GM23248 (cell line): Measurements from ENCODE around the gene ARNT2. TPM values are rescaled to one million over a fixed set of nuclear protein-coding genes. Genes with fewer than 3 reads are reported as not detected.

Experiments
- DNase-seq: peaks from one replicate; pipeline ENCODE4 v3.0.0-alpha.2; 2015
- H2AFZ ChIP-seq: fragments of 200-600 bp; sonication (generic); 2 replicates; pipeline ENCODE4 v1.6.1; 2016; ENCODE audit warnings: antibody characterized with exemption
- H3F3A ChIP-seq: fragments of 200-600 bp; sonication (generic); 2 replicates; pipeline ENCODE4 v1.6.1; 2016; ENCODE audit warnings: mild to moderate bottlenecking, antibody characterized with exemption, mixed run types; ENCODE audit not compliant: insufficient read depth
- H3K27ac ChIP-seq: fragments of 200-600 bp; sonication (generic); 2 replicates; pipeline ENCODE4 v1.5.1; 2016; ENCODE audit warnings: mild to moderate bottlenecking
- H3K27me3 ChIP-seq: fragments of 200-600 bp; sonication (generic); replicated peaks from 2 replicates; pipeline ENCODE4 v1.6.1; 2016; ENCODE audit warnings: mild to moderate bottlenecking; ENCODE audit not compliant: insufficient read depth
- H3K36me3 ChIP-seq: fragments of 200-600 bp; sonication (generic); 2 replicates; pipeline ENCODE4 v1.6.1; 2016; ENCODE audit warnings: low read depth, mild to moderate bottlenecking
- H3K4me1 ChIP-seq: fragments of 200-600 bp; sonication (generic); 2 replicates; pipeline ENCODE4 v1.6.1; 2016; ENCODE audit warnings: mild to moderate bottlenecking; ENCODE audit not compliant: insufficient read depth
- H3K4me2 ChIP-seq: fragments of 200-600 bp; sonication (generic); one replicate; pipeline ENCODE4 v1.6.1; 2016; ENCODE audit warnings: mild to moderate bottlenecking; ENCODE audit not compliant: unreplicated experiment
- H3K4me3 ChIP-seq: fragments of 200-600 bp; sonication (generic); 2 replicates; pipeline ENCODE4 v1.5.1; 2016; ENCODE audit warnings: mild to moderate bottlenecking
- H3K79me2 ChIP-seq: fragments of 200-600 bp; sonication (generic); 2 replicates; pipeline ENCODE4 v1.6.1; 2016; ENCODE audit warnings: mild to moderate bottlenecking; ENCODE audit not compliant: insufficient read depth
- H3K9ac ChIP-seq: fragments of 200-600 bp; sonication (generic); 2 replicates; pipeline ENCODE4 v1.6.1; 2016; ENCODE audit warnings: mild to moderate bottlenecking
- H3K9me2 ChIP-seq: fragments of 200-600 bp; sonication (generic); 2 replicates; pipeline ENCODE4 v1.6.1; 2016; ENCODE audit warnings: mixed run types, mild to moderate bottlenecking, moderate library complexity; ENCODE audit not compliant: insufficient read depth
- H3K9me3 ChIP-seq: fragments of 200-600 bp; sonication (generic); one replicate; pipeline ENCODE4 v1.6.1; 2017; ENCODE audit warnings: low read depth
- H4K20me1 ChIP-seq: fragments of 200-600 bp; sonication (generic); 2 replicates; pipeline ENCODE4 v1.6.0; 2016; ENCODE audit not compliant: insufficient read depth
- EZH2 ChIP-seq: fragments of 200-600 bp; sonication (generic); IDR thresholded peaks from 2 replicates; pipeline ENCODE4 v1.6.1; 2018; ENCODE audit warnings: antibody characterized with exemption, mild to moderate bottlenecking; ENCODE audit not compliant: insufficient read depth, poor library complexity, severe bottlenecking
- EZH2phosphoT487 ChIP-seq: fragments of 200-600 bp; sonication (generic); IDR thresholded peaks from 2 replicates; pipeline ENCODE4 v1.6.1; 2018; ENCODE audit warnings: antibody characterized with exemption, moderate library complexity, mild to moderate bottlenecking, low read depth; ENCODE audit not compliant: insufficient read depth
- WGBS, 2 experiments: methylation state at CpG; one replicate each; pipeline ENCODE4 v1.1.6; 2015 to 2017; ENCODE audit warnings: low lambda C conversion rate in 2 of 2, low coverage in 1 of 2; ENCODE audit errors: missing lambda C conversion rate in 2 of 2; 5-methylcytosine and 5-hydroxymethylcytosine counted together
- in situ Hi-C: fragments of 300-500 bp; cut with MboI; formaldehyde crosslinking; loops from 2 replicates; pipeline ENCODE4 v1.15.0; 2020
- polyA plus RNA-seq: library from polyadenylated mRNA; unstranded; fragments of >200 nt; fragmentation: Nextera tagmentation; extraction: Ambion mirVana; gene quantifications from 2 replicates; pipeline ENCODE4 v1.2.1, GENCODE V29; 2016
- total RNA-seq: library from RNA; depleted of rRNA; stranded (reverse); fragments of >200 nt; shearing (Covaris generic); gene quantifications from 2 replicates; pipeline ENCODE4 v1.2.3, GENCODE V29; 2014

ARNT2 gene
- total and polyA plus RNA-seq, 2 experiments from 2014 or later, result 9.3 to 23.5 TPM

DNA sequence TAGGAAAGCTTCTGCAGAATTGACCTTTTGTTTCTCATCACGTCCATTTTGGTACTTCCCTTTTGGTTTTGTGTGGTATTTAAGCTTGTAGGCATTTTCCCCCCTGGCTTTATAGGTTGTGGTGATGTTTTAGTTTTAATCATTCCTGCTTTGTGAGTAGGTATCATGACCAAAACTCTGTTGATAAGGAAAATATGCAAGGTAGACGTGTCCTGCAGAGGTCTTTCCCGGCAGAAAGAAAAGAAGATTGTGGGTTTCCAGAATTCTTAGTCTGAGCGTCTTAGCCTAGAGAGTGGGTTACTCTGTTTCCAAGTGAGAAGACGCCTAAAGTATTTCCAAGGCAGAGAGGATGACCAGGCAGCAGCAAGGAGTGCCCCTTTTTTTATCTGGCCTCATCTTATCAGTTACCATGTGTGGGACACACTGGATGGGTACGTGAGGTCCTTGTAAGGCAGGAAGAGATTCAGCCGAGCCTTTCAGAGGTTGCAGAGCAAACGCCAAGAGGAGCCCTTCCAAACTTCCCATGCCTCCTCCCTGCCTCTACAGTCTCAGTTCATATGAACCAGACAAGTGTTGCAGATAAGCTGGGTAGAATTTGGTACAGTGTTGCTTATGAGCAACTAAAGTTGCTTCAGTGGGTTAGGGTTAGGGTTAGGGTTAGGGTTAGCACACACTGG is 58.8 kb downstream of the ARNT2 start:
- Histone ChIP-seq H3K9me2 (no peaks in the 10 kb centered on the region), H4K20me1 (no peaks in the 10 kb centered on the region), H3K4me1 (no peaks in the 10 kb centered on the region), H3F3A (no peaks in the 10 kb centered on the region), H3K9me3 (no peaks in the 10 kb centered on the region), H3K4me3 (no peak overlapping the region), H3K36me3 (no peaks in the 10 kb centered on the region), H2AFZ (no peak overlapping the region), H3K27ac (no peak overlapping the region), H3K4me2 (no peak overlapping the region), H3K79me2 (no peaks in the 10 kb centered on the region), H3K27me3 (no peaks in the 10 kb centered on the region), H3K9ac (no peak overlapping the region)
- in situ Hi-C loops, result no loop called here
- WGBS, 2 experiments, result 94 to 96% methylated on average over 8 of the region's 8 CpGs
- DNase-seq, result no peak
- TF ChIP-seq EZH2 (no peak), EZH2phosphoT487 (no peak)

DNA sequence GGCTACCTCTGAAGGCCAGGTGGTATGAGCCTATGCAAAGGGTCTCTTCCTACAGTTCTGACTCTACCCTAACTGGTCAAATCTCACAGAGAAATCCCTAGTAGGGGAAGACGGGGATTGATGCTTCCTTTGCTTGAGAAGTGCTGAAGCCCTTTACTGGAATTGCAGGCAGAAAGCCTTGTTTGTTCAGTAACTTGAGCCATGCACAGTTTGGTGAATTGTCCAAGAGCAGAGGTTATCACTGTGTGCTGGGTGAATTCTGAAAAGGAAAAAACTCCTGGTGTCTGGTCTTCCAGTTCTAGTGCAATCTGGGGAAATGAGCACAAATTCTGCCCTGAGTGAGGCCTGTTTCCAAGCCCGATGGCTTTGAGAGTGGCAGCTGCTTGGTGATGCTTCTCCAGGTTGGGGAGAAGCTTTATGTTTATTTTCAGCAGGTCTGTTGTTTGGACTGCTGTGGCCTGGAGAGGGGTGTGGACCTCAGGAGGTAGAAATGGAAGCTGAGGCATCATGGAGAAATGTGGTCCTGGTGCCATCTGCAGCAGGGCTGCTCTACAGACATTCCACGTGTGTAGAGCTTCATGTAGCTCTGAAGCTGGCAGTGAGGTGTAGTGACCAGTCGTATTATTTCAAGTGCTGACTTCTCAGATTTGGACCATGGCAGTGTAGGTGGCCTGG is 60.9 kb downstream of the ARNT2 start:
- in situ Hi-C loops, result no loop called here
- Histone ChIP-seq H3K9ac (no peak overlapping the region), H3K4me2 (no peak overlapping the region), H3K9me3 (no peaks in the 10 kb centered on the region), H3K4me1 (no peaks in the 10 kb centered on the region), H3K27me3 (no peaks in the 10 kb centered on the region), H3K4me3 (no peak overlapping the region), H2AFZ (no peak overlapping the region), H4K20me1 (no peaks in the 10 kb centered on the region), H3K36me3 (no peaks in the 10 kb centered on the region), H3K9me2 (no peaks in the 10 kb centered on the region), H3K79me2 (no peaks in the 10 kb centered on the region), H3F3A (no peaks in the 10 kb centered on the region), H3K27ac (no peak overlapping the region)
- WGBS, 2 experiments, result 81 to 86% methylated on average over 4 of the region's 4 CpGs
- TF ChIP-seq EZH2phosphoT487, result no peak
- TF ChIP-seq EZH2, result no peak
- DNase-seq, result no peak

DNA sequence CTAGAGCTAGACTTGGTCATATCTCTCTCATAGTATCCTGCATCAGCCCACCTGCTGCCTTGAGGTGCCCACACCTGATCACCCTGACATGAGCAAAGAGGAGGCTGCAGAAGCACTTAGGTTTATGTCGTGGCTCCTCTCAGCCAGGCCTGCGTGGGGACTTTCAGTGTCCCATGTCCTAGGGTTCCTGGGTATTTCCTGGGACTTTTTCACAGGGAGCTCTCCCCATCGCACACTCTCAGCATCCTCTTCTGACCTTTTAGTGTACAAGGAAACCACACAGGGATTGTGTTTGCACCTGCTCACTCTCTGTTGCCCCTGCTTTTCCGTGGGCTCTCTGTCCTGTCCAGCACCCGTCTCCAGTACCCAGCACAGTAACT is 61.4 kb downstream of the ARNT2 start:
- TF ChIP-seq EZH2 (no peak), EZH2phosphoT487 (no peak)
- Histone ChIP-seq H3K79me2 (no peaks in the 10 kb centered on the region), H3K9me3 (no peaks in the 10 kb centered on the region), H3K4me1 (no peaks in the 10 kb centered on the region), H3K4me2 (no peak overlapping the region), H3K27me3 (no peaks in the 10 kb centered on the region), H3K9me2 (no peaks in the 10 kb centered on the region), H3F3A (no peaks in the 10 kb centered on the region), H3K9ac (no peak overlapping the region), H4K20me1 (no peaks in the 10 kb centered on the region), H3K36me3 (no peaks in the 10 kb centered on the region), H3K4me3 (no peak overlapping the region), H3K27ac (no peak overlapping the region), H2AFZ (no peak overlapping the region)
- 89 to 96% methylated on average over 5 of the region's 5 CpGs for WGBS, 2 experiments
- in situ Hi-C loops, result no loop called here
- no peak for DNase-seq

DNA sequence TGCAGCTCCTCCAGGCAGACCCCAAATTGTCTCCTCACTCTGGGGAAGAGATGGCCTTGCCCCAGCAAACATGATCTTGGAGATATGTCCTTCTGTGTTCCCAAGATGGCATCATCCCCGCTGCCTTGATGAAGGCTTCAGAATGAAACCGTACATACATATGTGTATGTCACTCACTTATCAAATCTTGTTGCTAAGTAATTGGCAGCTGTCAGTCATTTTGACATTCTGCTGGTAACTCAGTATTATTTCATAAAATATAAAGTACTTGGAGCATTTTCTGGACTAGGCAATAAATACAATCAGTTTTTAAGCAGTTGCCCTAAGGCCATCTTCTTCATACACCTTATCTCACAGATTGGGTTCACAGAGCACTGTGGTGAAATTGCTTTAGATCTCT is 62.4 kb downstream of the ARNT2 start:
- Histone ChIP-seq H3F3A (no peaks in the 10 kb centered on the region), H3K36me3 (no peaks in the 10 kb centered on the region), H3K9me2 (no peaks in the 10 kb centered on the region), H3K4me2 (no peak overlapping the region), H3K4me3 (no peak overlapping the region), H3K4me1 (no peaks in the 10 kb centered on the region), H4K20me1 (no peaks in the 10 kb centered on the region), H3K79me2 (no peaks in the 10 kb centered on the region), H3K27me3 (no peaks in the 10 kb centered on the region), H2AFZ (no peak overlapping the region), H3K9ac (no peak overlapping the region), H3K9me3 (no peaks in the 10 kb centered on the region), H3K27ac (no peak overlapping the region)
- WGBS, 2 experiments, result 93 to 97% methylated on average over 2 of the region's 2 CpGs
- no peak for TF ChIP-seq EZH2
- TF ChIP-seq EZH2phosphoT487, result no peak
- in situ Hi-C loops, result no loop called here
- no peak for DNase-seq
